ENCODE data around the gene KIAA2012. TPM values are rescaled to one million over a fixed set of nuclear protein-coding genes. Genes with fewer than 3 reads are reported as not detected.

Gene KIAA2012
- total and polyA plus RNA-seq, 2 of the 4 experiments (the other 2 are of a cell fraction) = under 0.01 to 0.09 TPM

GRCh38 chr2:202056611-202057010, 16.4 kb upstream of the KIAA2012 start:
- Histone ChIP-seq H4K91ac (ENCODE audit: insufficient read depth, low read depth, low read length) (no peak overlapping the region), H3K27me3 (ENCODE audit: control insufficient read depth, insufficient read depth, low read length) (no peaks in the 10 kb centered on the region), H3K4me1 (ENCODE audit: control insufficient read depth, insufficient read depth, low read length) (peaks cover 3% of the 10 kb centered on the region), H2AK5ac (ENCODE audit: low read depth, low read length) (no peak overlapping the region), H3K4me2 (ENCODE audit: low read depth, low read length) (no peak overlapping the region), H3K9ac (ENCODE audit: low read depth, low read length) (no peak overlapping the region), H3K36me3 (ENCODE audit: control insufficient read depth, insufficient read depth, low read length) (no peaks in the 10 kb centered on the region), H3K4ac (ENCODE audit: low read depth, low read length) (no peak overlapping the region), H2BK20ac (ENCODE audit: low read depth, low read length) (no peak overlapping the region), H2BK120ac (ENCODE audit: low read depth, low read length) (no peak overlapping the region), H3K9me3 (ENCODE audit: control insufficient read depth, insufficient read depth, low read length) (no peaks in the 10 kb centered on the region), H3K27ac (ENCODE audit: insufficient read depth, low read length) (no peak overlapping the region), H2AFZ (replicated peaks; ENCODE audit: low read length, poor library complexity) (no peak overlapping the region), H4K20me1 (ENCODE audit: insufficient read depth, low read length) (no peaks in the 10 kb centered on the region), H3K56ac (ENCODE audit: extremely low read depth, insufficient read depth, low read length) (no peak overlapping the region), H3K9me1 (ENCODE audit: insufficient read depth, low read length) (0 out of 2 replicates have a peak, but pooled peaks cover 3% of the 10 kb centered on the region), H3K23ac (ENCODE audit: low read depth, low read length) (no peak overlapping the region), H2AK9ac (replicated peaks; ENCODE audit: low read depth, low read length, poor library complexity) (no peak overlapping the region), H3K4me3 (ENCODE audit: insufficient read depth, low read depth, low read length) (no peak overlapping the region), H3K79me1 (ENCODE audit: low read depth in 1 of 2, low read length in 2 of 2) (no peaks in the 10 kb centered on the region), H4K8ac (ENCODE audit: low read depth in 2 of 2, low read length in 2 of 2) (no peak overlapping the region), H3K14ac (replicated peaks; ENCODE audit: low read depth, low read length) (no peak overlapping the region), H3K18ac (ENCODE audit: low read depth, low read length) (no peak overlapping the region), H4K5ac (ENCODE audit: low read depth, low read length) (no peak overlapping the region), H2BK5ac (ENCODE audit: low read depth, low read length, poor library complexity, severe bottlenecking) (no peak overlapping the region), H2BK15ac (ENCODE audit: low read depth, low read length) (no peak overlapping the region)
- BruUV-seq (replicated peaks) = no TSS peak
- intact Hi-C loops (cut with micrococcal nuclease) = no loop called here
- ChIA-PET POLR2A (ENCODE audit: unreplicated experiment) (no interaction called here), CTCF (interaction anchor here (1.1 kb wide), 1 partner anchor 14 kb away, joined by 3 read pairs; no protein-coding TSS in a partner anchor)
- ATAC-seq (ENCODE audit: low read depth) (peak; percentile 66), DNase-seq (peak; percentile 51)
- WGBS, 2 experiments (ENCODE audit: extremely low coverage in 2 of 2, insufficient read length in 1 of 2) = no CpG with 5 or more reads among the region's 2 CpGs
- no peak for TF ChIP-seq BHLHE40 (IDR thresholded peaks at IDR 0.05; ENCODE audit: low read depth, low read length)
- no peak for TF ChIP-seq MAZ (IDR thresholded peaks at IDR 0.05; ENCODE audit: borderline replicate concordance, low read depth, low read length)
- TF ChIP-seq, protein P1, sequence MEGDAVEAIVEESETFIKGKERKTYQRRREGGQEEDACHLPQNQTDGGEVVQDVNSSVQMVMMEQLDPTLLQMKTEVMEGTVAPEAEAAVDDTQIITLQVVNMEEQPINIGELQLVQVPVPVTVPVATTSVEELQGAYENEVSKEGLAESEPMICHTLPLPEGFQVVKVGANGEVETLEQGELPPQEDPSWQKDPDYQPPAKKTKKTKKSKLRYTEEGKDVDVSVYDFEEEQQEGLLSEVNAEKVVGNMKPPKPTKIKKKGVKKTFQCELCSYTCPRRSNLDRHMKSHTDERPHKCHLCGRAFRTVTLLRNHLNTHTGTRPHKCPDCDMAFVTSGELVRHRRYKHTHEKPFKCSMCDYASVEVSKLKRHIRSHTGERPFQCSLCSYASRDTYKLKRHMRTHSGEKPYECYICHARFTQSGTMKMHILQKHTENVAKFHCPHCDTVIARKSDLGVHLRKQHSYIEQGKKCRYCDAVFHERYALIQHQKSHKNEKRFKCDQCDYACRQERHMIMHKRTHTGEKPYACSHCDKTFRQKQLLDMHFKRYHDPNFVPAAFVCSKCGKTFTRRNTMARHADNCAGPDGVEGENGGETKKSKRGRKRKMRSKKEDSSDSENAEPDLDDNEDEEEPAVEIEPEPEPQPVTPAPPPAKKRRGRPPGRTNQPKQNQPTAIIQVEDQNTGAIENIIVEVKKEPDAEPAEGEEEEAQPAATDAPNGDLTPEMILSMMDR (conservative IDR thresholded peaks at IDR 0.05; ENCODE audit: low read depth, low read length) = peak; percentile 49
- TF ChIP-seq RAD21 (IDR thresholded peaks at IDR 0.05; ENCODE audit: low read length) = peak; percentile 31; the same call in 1 of the 2 replicates
- peak; percentile 43 for TF ChIP-seq SMC3 (IDR thresholded peaks at IDR 0.05; ENCODE audit: low read depth, low read length)
- dilution Hi-C loops (cut with HindIII; ENCODE audit: low sequenced_read_pairs, unreplicated experiment) = no loop called here
- in situ Hi-C loops (cut with MboI; ENCODE audit: low sequenced_read_pairs) = no loop called here

Data from IMR-90 (cell line).